ENCODE results near the gene DPYSL4.
A peak's percentile ranks its signal among the peaks of the same experiment; 100 is the strongest.
"Not testable (repeated sequence)": the region's sequence is repeated elsewhere in the genome, so short reads cannot be mapped to it uniquely, and the experiment has no call there.

The DPYSL4 gene

DNA sequence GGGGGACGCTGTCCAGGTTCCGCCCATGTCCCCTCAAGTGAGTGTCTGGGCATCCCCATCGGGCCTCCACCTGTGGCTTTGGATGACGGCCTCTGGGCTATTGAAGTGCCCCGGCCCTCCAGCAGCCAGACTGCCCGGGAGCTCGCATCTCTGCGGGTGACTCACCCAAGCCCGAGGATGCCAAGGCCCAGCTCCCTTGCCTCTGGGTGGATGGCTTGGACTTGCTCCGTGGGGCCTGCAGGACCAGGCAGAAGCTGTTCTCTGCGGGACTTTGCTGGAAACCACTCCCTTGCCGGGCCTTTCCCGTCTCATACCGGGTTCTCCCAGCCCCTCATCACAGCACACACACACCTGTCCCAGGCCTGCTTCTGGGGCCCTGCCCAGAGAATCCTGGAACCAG lies 22.4 kb downstream of the DPYSL4 start:
- DNase-seq: no peak

DNA sequence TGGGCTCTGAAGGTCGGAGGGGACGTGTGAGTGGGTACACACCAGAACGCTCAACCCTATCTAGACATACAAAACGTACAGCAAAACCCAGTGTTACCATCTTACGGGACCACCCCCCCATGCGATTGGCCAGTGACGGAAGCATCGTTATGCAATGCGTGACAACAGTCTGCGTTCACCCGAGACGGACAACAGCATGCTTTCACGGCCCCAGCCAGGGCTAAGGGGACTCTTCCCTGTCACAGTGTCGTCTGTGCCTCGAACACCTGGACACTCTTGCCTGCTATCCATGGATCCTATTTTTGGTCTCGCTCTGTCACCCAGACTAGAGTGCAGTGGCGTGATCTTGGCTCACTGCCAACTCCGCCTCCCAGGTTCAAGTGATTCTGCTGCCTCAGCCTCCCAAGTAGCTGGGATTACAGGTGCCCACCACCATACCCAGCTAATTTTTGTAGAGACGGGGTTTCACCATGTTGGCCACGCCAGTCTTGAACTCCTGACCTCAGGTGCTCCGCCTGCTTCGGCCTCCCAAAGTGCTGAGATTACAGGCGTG lies 23.3 kb downstream of the DPYSL4 start:
- no peak for DNase-seq

DNA sequence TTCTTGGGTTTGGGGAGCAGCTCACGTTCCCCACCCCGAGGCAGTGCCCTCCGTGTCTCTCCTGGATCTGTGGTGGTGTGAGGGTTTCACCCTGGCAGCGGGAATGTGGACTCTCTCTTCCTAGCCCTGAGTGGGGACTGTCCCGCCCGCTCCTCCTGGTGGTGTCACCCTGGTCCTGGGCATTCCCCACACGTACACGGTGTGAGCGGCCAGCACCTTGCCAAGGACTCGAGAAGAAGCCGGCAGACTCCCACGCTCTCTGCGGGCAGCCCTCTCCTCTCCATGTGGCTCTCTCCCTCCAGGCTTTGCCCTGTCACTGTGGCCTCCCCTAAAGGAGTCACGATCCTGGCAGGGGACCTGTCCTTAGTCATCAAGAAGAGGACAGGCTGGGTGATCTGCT lies 24.0 kb downstream of the DPYSL4 start:
- no peak for DNase-seq

DNA sequence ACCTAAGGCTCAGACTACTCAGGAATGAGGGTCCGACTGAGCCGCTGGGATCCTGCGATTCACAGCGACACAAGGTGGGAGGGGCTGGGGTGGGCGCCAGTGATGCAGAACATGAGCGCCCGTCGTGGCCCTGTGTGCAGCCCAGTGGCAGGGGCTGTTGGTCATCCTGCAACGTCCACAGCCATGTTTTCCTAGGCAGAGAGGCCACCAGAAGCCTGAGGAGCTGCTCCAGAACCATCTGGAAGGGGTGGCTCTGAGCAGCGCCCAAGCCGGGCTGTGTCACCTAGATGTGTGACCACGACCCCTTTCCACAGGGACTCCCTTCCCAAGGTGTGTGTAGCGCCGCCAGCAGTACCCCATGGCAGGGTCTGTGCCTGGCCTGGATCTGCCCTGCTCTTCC lies 24.5 kb downstream of the DPYSL4 start:
- no peak for DNase-seq

DNA sequence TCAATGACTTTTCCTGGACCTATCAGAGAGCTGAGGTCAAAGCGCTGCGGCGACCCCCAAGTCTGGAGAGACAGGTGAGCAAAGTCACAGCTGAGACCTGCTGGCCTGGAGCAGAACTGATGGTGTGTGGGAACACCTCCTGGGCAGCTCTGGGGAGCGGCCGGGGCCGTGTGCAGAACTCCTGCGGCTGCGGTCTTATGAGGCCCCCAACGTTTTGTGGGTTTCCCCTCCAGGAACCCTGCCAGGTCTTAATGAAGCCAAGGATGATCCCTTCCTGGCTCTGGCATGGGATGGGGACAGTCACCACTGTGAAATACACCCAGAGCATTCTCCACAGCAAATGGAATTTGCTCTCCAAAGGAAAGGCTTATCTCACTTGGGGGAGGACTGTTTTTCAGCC lies 26.1 kb downstream of the DPYSL4 start:
- DNase-seq: no peak

DNA sequence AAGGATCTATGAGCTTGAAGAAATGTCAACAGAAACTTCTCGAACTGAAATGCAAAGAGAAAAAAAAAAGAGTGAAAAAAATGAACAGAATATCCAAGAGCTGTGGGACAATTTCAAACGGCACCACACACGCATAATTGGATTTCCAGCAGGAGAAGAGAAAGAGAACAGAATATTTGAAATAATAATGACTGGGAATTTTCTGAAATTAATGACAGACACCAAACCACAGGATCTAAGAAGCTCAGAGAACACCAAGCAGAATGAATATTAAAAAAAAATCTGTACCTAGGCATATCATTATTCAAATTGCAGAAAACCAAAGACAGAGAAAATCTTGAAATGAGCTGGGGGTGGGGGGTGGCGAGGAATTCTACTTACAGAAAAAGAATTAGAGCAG lies 27.2 kb downstream of the DPYSL4 start:
- no peak for DNase-seq

DNA sequence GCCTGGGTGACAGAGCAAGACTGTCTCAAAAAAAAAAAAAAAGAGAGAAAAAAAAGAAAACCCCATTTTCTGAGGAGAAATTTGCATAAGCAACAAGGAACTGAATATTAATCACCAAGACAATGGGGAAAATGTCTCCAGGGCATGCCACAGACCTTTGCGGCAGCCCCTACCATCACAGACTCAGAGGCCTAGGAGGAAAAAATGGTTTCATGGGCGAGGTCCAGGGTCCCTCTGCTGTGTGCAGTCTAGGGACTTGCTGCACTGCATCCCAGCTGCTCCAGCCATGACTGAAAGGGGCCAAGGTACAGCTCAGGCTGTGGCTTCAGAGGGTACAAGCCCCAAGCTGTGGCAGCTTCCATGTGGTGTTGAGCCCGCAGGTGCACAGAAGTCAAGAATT lies 29.7 kb downstream of the DPYSL4 start:
- not testable (repeated sequence) for DNase-seq

DNA sequence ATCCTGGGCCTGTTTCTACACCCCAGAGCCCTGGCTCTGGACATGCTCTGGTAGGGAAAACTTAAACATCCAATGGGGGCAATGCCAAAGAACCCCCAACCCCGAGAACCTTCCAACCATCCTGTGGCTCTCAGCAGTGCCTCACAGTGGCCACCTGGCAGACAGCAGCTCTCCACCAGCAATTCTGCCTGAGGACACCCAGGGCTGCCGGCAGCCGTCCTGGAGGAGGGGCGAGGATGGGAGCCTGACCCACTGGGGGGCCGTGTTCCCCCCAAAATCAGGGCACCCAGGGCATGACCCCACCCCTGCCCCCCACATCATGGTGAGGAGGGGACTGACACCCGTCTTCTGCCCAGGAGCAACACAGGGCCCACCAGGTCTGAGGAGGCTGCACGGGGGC lies 32.7 kb downstream of the DPYSL4 start:
- DNase-seq: no peak

DNA sequence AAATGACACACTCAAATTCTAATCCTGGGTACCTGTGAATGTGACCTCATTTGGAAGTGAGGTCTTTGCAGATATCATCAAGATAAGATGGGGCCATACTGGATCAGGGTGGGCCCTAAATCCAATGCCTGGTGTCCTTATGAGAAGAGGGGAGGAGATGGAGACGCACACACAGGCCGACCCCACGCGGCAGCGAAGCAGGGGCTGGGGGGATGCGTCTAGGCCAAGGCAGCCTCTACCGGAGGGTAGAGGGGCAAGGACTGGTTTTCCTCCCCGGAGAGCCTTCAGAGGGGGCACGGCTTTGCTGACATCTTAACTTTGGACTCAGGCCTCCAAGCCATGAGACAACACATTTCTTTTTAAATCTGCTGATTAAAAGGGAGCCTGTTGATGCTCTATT lies 33.3 kb downstream of the DPYSL4 start:
- DNase-seq: no peak

DNA sequence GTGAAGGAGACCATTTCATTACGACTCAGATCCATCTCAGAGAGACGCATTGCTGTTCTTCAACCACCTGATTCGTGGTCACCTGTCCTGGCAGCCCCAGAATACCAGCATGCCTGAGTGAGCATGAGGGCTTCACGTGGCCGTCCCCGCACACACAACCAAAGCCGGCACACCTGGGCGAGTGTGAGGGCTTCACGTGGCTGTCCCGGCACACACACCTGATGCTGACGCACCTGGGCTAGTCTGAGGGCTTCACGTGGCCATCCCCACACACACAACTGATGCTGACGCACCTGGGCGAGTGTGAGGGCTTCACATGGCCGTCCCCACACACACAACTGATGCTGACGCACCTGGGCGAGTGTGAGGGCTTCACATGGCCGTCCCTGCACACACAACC lies 34.2 kb downstream of the DPYSL4 start:
- not testable (repeated sequence) for DNase-seq

DNA sequence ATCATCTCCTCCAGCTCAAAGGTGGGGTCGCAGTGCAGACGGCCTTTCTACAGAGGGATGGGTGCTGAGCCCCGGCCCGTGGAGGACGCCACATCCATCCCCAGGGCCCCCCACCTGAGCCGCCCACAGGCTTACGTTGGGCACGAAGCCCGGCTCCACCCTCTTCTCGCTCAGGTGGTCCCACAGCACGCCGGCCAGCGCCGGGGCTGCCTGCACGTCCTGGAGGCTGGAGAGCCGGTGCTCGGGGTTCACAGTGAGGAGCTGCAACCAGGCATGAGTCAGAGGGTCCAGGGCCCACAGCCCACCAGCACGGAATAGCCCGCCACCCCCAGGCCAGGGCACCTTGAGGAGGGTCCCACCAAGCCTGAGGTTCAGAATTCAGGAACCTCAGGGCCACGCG lies 36.0 kb downstream of the DPYSL4 start:
- DNase-seq: no peak

DNA sequence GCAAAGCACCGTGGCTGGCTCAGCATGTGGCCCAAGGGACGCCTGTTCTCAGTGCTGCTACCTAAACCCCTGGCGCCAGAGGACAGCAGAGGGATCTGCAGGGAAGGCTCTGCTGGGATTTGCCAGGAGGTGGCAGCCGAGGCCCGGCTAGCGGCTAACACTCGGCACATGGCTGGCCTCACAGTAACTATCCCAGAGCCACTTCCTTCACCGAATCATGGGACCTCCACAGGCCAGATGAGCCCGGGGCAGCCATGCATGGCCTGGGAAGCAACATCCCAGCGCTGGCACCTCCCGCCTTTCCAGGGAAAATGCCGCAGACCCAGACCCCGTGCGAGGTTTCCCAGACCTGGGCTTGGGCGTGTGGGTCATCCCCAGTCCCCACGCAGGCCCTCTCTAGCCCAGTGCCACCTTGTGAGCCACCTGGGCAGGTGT lies 36.4 kb downstream of the DPYSL4 start:
- DNase-seq: peak; percentile 75

DNA sequence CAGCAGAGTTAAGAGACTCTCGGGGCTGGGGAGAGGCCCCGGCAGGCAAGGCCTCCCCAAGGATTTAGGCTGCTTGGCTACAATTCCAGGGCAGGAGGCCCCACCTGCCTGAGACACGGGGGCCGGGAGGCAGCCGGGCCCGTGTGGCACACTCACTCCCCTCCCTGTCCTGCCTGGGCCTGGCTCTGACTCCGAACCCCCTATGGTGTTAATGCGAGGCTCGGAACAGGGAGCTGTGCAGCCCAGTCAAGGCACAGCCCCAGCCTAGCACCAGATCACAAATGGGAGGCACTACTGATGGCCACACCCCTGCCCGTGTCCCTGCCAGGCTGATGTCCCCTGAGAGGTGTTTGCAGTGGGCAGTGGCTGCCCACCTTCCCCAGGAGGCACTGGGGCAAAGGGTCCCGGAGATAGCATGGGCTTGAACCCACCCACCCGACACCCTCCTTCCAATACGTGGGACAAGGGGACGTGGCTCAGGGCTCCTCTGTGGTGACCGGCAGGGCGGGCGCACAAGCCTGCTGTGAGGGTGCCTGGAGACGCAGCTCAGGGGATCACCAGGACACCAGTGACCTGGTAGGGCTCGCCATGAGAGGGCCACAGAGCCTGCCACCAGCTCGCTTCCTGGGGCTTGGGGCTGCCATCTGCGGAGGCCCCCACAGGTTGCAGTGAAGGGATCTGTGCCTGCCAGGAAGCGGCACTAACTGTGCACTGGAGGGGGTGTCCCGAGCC lies 37.0 kb downstream of the DPYSL4 start:
- no peak for DNase-seq

DNA sequence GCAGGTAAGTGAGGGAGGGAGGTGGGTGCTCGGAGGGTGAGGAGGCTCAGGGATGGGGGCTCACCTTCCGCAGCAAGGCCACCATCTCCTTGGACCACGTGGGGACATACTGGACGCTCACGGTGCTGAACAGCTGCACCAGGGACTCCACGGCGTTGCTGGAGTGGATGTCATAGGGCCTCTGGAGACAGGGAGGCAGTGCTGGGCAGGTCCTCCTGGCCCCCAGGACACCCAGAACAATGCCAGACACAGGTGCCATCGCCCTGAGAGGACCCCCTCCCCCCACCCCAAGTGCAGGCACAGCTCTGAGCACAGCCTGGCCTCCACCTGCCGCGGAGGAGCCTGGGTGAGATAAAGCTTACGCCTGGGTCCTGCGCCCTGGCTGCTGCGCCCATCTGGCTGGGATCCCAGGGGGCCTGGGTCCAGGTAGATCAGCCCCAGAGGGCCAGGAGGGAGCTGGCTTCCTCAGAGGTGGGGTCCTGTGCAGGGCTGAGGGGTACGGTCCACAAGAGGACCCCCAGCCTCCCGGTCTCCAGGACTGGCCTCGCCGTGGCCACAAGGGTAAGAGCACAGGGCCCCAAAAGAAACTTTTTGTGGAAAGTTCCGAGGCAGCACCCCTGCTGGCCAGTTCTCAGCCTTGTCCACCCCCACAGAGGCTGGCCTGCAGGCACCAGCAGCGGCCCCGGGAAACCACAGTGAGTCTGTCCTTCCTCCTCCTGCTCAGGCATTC lies 37.8 kb downstream of the DPYSL4 start:
- DNase-seq: no peak

DNA sequence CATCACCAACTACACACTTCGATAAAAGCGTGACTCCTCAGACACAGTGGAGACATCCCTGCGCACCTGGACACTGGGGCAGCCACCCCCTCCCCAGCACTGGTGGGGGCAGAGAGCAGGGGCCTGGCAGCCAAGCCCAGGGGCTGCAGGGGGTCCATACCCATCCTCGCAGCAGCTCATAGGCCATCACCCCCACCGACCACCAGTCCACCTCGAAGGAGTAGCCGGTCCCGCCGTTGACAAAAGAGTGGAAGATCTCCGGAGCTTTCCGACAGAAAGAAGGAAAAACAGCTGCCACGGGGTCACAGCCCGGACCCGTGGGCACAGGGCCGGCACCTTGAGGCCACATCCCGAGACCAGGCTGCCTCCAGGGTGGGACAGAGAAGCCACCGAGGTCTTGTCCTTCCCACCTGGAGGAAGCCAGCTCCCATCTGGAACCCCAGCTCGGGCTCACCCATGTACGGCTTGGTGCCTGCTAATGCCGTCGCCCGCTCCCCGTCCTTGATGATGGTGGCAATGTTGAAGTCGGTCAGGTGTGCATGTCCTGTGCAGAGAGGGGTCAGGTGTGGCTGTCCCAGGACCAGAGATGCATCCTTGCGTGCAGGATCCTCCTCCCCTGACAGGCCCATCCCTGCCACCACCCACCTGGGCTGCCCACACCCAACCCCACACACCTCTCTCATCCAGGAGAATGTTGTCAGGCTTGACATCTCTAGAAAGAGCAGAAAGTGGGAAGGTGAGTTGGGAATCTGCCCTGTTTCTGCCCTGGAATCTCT lies 38.5 kb downstream of the DPYSL4 start:
- DNase-seq: no peak

DNA sequence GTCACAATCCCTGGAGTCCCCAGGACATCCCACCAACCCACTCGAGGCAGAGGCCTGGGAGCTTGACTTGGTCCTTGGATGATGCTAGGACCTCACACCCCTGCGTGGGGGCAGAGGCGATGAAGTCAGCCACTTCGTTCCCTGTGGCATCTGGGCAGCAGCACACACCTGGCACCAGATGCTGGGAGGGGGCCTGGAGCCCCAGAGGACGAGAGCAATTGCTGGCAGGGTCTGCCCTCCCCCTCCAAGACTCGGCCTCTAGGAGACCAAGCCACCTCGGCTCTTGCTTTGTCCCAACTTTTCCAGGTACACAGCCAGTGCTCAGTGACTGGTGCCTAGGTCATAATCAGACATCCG lies 39.1 kb downstream of the DPYSL4 start:
- DNase-seq: no peak

DNA sequence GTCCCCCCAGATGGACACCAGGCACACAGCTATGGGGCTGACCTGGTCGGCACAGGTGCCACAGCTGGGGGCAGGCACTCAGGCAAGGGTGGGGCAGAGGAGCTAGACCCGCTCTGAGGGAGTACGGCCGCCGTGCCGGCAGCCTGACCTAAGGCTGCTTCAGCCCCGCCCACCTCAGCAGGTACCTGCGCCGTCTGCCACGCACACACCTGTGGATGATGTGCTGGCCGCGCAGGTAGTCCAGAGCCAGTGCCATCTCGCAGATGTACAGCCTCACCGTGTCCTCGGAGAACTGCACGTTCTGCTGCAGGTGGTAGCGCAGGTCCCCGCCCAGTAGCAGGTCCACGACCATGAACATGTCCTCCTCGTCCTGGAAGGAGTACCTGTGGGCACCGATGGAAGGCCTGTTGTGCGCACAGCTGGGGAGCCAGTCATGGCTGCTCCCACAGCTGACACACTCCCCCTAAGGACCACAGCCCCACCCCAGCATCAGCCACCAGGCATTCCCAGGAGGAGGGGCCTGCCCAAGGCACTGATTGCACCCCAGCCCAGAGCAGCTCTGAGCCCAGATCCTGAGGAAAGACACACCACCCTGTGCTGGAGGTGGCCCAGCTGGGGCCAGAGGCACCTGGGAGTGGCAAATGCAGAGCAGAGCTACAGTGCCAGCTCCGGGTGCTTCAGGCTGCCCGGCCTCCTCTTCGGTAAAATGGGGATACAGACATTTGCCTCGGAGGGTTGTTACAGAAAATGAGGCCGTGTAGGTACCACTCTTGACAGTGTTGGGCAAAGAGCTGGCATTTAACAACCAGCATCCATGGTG lies 40.0 kb downstream of the DPYSL4 start:
- no peak for DNase-seq

DNA sequence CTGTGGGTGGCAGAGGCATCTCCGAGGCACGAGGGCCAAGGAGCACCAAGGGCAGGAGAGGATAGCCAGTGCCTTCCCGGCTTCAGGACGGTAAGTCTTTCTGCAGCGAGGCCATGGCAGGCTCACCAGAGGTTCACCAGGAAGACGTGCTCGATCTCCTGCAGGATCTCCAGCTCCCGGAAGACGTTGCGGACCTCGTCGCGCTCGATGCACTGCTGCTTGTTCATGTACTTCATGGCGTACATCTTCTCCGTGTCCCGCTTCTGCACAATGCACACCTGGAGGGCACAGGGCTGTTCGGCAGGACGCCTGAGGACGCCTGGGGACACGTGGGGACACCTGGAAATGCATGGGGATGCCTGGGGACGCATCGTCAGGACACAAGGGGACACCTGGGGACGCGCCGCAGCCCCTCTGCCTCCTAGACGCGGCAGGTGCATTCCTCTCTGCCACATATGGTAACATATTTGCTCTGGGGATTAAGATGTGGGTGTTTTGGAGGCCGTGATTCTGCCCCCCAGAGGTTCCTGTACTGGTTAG lies 41.2 kb downstream of the DPYSL4 start:
- no peak for DNase-seq

DNA sequence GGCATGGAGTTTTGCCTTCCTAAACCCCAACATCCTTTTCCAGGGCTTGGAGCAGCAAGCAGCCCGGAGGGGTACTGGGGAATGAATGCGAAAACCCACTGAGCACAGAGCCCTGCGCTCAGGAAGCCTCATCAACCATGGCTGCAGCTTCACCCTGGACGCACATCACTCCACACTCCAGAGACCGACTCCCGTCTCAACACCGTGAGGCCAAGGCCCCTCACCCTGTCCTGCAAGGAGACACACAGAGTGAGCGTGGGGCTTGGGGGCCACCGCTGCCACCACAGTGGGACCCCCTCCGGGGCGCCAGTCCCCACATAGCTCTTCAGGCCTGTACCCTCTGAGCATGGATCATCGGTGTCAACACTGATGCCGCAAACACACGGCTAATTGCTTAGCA lies 41.9 kb downstream of the DPYSL4 start:
- DNase-seq: no peak

DNA sequence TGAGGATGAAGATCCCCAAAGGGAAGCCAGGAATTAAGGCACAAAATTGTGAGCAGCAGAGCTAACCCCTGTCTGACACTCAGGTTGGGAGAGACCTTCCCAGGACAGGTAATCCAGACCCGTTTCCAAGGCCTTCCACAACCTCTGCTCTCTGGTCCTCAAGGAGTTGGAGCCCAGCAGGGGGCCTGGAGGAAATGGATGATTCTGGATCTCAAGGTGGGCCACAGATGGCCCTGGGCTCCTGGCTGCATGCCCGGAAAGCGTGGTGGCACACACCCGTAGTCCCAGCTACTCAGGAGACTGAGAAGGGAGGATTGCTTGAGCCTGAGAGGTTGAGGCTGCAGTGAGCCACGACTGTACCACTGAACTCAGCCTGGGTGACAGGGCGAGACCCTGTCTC lies 42.3 kb downstream of the DPYSL4 start:
- DNase-seq: no peak

DNA sequence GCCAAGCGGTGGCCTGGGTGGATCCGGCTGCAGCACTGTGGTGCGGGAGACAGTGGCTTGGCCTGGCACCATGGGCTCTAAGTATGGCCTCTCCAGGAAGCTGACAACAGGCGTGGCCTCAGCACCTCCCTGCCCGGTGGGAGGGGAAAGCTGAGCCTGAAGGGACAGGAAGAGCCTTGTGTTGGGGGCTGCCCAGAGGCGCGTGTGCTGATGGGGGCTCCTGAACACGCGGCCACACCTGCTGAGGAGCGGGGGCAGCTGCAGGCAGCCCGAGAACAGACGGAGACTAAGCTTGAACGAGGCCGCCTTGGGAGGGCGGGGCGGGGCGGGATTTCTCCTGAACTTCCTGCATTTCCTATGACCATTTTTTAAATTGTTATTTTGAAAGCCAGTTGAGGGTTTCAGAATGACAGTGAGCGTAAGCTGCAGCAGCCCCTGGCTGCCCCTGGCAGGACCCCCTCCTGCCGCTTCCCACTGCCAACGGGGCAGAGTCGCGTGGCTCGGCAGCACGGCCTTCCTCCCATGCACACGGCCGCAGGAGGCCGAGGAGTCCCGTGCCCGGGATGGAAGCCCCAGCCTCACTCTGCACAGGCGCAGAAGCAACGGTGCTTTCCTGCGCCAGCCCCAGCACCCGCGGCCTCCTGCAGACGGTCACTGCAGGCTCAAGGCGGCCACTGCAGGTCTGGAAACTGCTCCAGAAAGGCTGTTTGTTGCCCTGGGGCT lies 43.2 kb downstream of the DPYSL4 start:
- no peak for DNase-seq
